ENCODE data around the gene TNNI3K.

GRCh38 chr1:74415935-74416334 lies 180.7 kb downstream of the TNNI3K start:
- TF ChIP-seq TAF1 (IDR thresholded peaks at IDR 0.05; ENCODE audit: control insufficient read depth, extremely low read depth, insufficient read depth, low read length, severe bottlenecking), result no peak
- no peak for TF ChIP-seq ZNF318 (IDR thresholded peaks at IDR 0.05; ENCODE audit: borderline replicate concordance in 1 of 2, low read depth in 1 of 2)
- no peak for TF ChIP-seq CTCF (IDR thresholded peaks at IDR 0.05 in 2 of 3, conservative IDR thresholded peaks at IDR 0.05 in 1 of 3; ENCODE audit: insufficient read depth in 2 of 3, low read depth in 1 of 3, low read length in 3 of 3)
- TF ChIP-seq EZH2 (IDR thresholded peaks at IDR 0.05; ENCODE audit: borderline replicate concordance, low read depth, low read length), result no peak
- no peak for TF ChIP-seq EGR1 (conservative IDR thresholded peaks at IDR 0.05)
- TF ChIP-seq MAX (CRISPR knock-in tag; IDR thresholded peaks at IDR 0.05), result no peak
- no peak for TF ChIP-seq POLR2A (conservative IDR thresholded peaks at IDR 0.05)
- no peak for TF ChIP-seq PCBP1 (IDR thresholded peaks at IDR 0.05; ENCODE audit: low read depth, low read length, poor library complexity, severe bottlenecking)

Data from K562 (cell line).